ENCODE data around the gene TBC1D22A. TPM values are rescaled to one million over a fixed set of nuclear protein-coding genes. Genes with fewer than 3 reads are reported as not detected.

Gene TBC1D22A
- total RNA-seq, 2 donors from 2014 or later: 21.5 to 23.1 TPM

DNA sequence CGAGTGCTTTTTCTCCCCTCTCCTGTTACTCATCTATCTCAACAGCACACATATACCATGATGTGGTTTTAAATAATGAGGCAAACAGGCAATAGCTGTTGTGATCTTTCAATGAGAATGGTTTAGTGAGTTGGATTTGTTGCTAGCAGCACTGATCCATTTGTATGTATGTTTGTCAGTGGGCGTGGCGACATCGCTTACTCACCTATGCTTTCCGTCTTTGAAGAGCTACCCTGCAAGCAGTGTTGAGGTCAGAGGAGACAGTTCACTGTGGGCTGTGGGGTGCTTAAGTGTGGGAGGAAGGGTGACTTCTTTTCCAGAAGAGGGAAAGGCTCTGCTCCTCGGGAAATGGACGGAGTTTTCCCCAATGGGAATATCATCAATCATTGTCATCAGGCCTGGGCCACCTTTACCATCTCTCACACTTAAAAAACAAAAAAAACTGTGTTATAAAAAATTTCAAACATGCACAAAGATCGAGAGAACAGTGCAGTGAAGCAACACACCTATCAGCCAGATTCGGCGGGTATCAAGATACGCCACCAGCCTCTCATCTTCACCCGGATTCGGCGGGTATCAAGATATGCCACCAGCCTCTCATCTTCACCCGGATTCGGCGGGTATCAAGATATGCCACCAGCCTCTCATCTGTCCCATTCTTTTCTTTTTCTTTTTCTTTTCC, 83.8 kb downstream of the TBC1D22A start:
- no peak for DNase-seq
- intact Hi-C loops (cut with DNase I): no loop called here
- Histone ChIP-seq H3K36me3 (replicated peaks in 1 of 2; ENCODE audit: insufficient read depth in 1 of 2, low read depth in 2 of 2) (no peaks in the 10 kb centered on the region), H3K27ac (no peak overlapping the region), H3K4me1 (no peaks in the 10 kb centered on the region), H3K4me3 (no peak overlapping the region), H3K27me3 (no peaks in the 10 kb centered on the region), H3K9me3 (no peaks in the 10 kb centered on the region)
- ATAC-seq: no peak
- TF ChIP-seq, protein P1, sequence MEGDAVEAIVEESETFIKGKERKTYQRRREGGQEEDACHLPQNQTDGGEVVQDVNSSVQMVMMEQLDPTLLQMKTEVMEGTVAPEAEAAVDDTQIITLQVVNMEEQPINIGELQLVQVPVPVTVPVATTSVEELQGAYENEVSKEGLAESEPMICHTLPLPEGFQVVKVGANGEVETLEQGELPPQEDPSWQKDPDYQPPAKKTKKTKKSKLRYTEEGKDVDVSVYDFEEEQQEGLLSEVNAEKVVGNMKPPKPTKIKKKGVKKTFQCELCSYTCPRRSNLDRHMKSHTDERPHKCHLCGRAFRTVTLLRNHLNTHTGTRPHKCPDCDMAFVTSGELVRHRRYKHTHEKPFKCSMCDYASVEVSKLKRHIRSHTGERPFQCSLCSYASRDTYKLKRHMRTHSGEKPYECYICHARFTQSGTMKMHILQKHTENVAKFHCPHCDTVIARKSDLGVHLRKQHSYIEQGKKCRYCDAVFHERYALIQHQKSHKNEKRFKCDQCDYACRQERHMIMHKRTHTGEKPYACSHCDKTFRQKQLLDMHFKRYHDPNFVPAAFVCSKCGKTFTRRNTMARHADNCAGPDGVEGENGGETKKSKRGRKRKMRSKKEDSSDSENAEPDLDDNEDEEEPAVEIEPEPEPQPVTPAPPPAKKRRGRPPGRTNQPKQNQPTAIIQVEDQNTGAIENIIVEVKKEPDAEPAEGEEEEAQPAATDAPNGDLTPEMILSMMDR (IDR thresholded peaks at IDR 0.05): no peak
- TF ChIP-seq POLR2A (IDR thresholded peaks at IDR 0.05): no peak
- WGBS, 2 donors: 86 to 88% methylated on average over 17 of the region's 17 CpGs

DNA sequence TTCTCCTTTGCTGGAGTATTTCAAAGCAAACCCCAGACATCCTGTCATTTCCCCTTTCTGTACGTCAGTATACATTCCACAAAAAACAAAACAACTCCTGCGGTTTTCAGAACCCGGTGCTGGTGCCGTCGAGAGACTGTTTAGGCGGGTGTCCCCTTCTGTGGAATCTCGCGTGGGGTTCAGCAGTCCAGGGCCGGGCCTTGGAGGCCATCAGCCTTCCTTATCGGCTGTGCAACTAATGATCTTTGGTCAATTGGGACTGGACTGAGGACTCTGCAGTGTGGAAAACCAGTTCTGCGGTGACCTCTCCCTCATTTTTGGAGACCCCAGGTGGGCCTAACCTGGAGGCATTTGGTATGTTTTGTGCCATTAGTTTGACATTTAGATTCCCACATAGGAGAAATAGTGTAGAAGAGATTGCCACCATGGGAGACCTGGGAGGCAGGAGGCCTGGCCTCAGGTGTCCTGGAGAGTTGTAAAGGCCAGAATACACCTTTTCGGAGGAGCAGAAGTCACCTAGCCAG, 84.4 kb downstream of the TBC1D22A start:
- Histone ChIP-seq H3K4me3 (no peak overlapping the region), H3K9me3 (no peaks in the 10 kb centered on the region), H3K4me1 (no peaks in the 10 kb centered on the region), H3K36me3 (replicated peaks in 1 of 2; ENCODE audit: insufficient read depth in 1 of 2, low read depth in 2 of 2) (no peaks in the 10 kb centered on the region), H3K27me3 (no peaks in the 10 kb centered on the region), H3K27ac (no peak overlapping the region)
- ATAC-seq: no peak
- no peak for DNase-seq
- intact Hi-C loops (cut with DNase I): no loop called here
- 88 to 90% methylated on average over 10 to 12 of the region's 12 CpGs for WGBS, 2 donors
- TF ChIP-seq, protein P1 (IDR thresholded peaks at IDR 0.05): no peak
- no peak for TF ChIP-seq POLR2A (IDR thresholded peaks at IDR 0.05)

DNA sequence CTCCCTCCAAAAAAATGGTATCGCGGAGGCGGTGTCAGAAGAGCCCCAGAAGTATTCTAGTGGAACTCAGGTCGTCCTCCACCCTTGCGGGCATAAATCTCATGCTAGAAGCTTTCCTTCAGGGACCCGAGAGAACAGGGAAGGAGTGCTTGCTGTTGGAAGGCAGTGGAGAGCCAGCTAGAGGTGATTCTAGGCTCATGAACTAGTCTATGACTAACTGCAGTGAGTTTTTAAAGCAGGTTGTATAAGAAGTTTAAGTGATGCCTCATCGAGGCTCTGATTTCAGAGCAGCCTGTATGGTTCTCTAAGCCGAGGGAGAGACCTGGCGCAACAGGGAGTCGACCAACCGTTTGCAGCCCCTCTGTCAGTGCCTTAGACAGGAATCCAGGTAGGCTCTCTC, 85.7 kb downstream of the TBC1D22A start:
- TF ChIP-seq, protein P1 (IDR thresholded peaks at IDR 0.05): no peak
- no peak for ATAC-seq
- WGBS, 2 donors: 90 to 91% methylated on average over 11 of the region's 11 CpGs
- intact Hi-C loops (cut with DNase I): no loop called here
- no peaks in the 10 kb centered on the region for H3K4me1 ChIP-seq
- H3K27ac ChIP-seq: no peak overlapping the region
- no peaks in the 10 kb centered on the region for H3K36me3 ChIP-seq (replicated peaks in 1 of 2; ENCODE audit: insufficient read depth in 1 of 2, low read depth in 2 of 2)
- DNase-seq: no peak
- no peak overlapping the region for H3K4me3 ChIP-seq
- H3K9me3 ChIP-seq: no peaks in the 10 kb centered on the region
- no peaks in the 10 kb centered on the region for H3K27me3 ChIP-seq

DNA sequence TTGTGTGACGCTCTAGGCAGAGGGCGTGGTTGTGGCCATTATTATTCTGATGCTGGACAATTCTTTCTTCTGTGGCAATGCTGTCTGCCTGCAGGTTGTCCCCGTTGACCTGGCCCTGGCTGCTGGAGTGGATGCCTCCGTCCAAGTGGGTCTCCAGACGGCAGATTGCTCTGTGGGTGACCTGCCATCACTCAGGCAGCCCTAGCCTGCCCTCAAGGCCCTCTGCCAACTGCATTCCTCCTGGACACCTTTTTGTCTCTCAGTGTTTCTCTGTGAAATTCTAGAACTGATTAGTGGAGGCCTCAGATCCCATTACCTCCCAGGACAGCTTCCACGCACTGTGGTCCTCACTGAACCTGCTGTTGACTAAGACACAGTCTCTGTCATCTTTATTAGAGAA, 86.7 kb downstream of the TBC1D22A start:
- WGBS, 2 donors: 91 to 94% methylated on average over 6 of the region's 6 CpGs
- Histone ChIP-seq H3K4me1 (no peaks in the 10 kb centered on the region), H3K27ac (no peak overlapping the region), H3K27me3 (no peaks in the 10 kb centered on the region), H3K36me3 (replicated peaks in 1 of 2; ENCODE audit: insufficient read depth in 1 of 2, low read depth in 2 of 2) (no peaks in the 10 kb centered on the region), H3K9me3 (no peaks in the 10 kb centered on the region), H3K4me3 (no peak overlapping the region)
- DNase-seq: no peak
- no peak for ATAC-seq
- intact Hi-C loops (cut with DNase I): no loop called here
- TF ChIP-seq, protein P1 (IDR thresholded peaks at IDR 0.05): no peak
- no peak for TF ChIP-seq POLR2A (IDR thresholded peaks at IDR 0.05)

DNA sequence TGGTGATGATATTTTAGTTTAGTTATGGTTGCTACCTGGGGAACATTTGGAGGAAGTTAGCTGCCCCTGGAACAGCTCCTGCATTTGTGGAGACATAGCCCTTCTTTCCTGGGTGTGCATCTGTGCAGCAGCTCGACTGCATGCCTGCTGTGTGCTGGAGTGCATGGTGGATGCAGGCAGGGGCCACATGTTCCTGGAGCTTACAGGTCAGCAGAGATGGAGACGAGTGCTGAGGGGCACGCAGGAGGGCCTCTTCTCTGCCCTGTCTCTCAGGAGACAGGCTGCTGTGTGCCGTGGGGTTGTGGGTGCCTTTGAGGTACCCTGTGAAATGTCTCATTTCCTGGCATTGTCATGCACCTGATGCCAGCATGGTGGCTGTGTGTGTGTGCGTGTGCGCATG, 87.5 kb downstream of the TBC1D22A start:
- intact Hi-C loops (cut with DNase I): no loop called here
- Histone ChIP-seq H3K4me3 (no peak overlapping the region), H3K9me3 (no peaks in the 10 kb centered on the region), H3K27me3 (no peaks in the 10 kb centered on the region), H3K27ac (no peak overlapping the region), H3K36me3 (replicated peaks in 1 of 2; ENCODE audit: insufficient read depth in 1 of 2, low read depth in 2 of 2) (no peaks in the 10 kb centered on the region), H3K4me1 (no peaks in the 10 kb centered on the region)
- DNase-seq: no peak
- TF ChIP-seq, protein P1 (IDR thresholded peaks at IDR 0.05): no peak
- 76 to 94% methylated on average over 3 to 6 of the region's 6 CpGs for WGBS, 2 donors
- ATAC-seq: no peak
